CD8-positive, alpha-beta memory T cell (primary cell): Measurements from ENCODE around the gene PAGE4. TPM values are rescaled to one million over a fixed set of nuclear protein-coding genes. Genes with fewer than 3 reads are reported as not detected.

ENCODE experiments used
- CTCF ChIA-PET: fragments of 350-600 bp; sonication (Branson Sonifier 250); formaldehyde crosslinking; loops from one replicate; lab custom pipeline; 2021; ENCODE audit warnings: antibody characterized with exemption; lab: Charles Lee
- POLR2A ChIA-PET: fragments of 350-600 bp; sonication (Branson Sonifier 250); formaldehyde crosslinking; loops from one replicate; lab custom pipeline; 2021; ENCODE audit warnings: antibody characterized with exemption; lab: Charles Lee
- DNase-seq, 5 donors: peaks; one replicate each; pipeline versions ENCODE4 v3.0.0 to v3.0.0-alpha.2; 2020 to 2022; ENCODE audit warnings: mixed read lengths in 1 of 5
- H3K27ac ChIP-seq: one replicate; pipeline ENCODE4 v1.7.0; 2013; ENCODE audit warnings: low read depth, mild to moderate bottlenecking, low read length, moderate library complexity
- H3K27me3 ChIP-seq: 2 replicates; pipeline ENCODE4 v1.7.0; 2013; ENCODE audit warnings: low read length, mild to moderate bottlenecking; ENCODE audit not compliant: insufficient read depth, poor library complexity, severe bottlenecking
- H3K36me3 ChIP-seq: 2 replicates; pipeline ENCODE4 v1.7.0; 2013; ENCODE audit warnings: mild to moderate bottlenecking, low read length, moderate library complexity; ENCODE audit not compliant: insufficient read depth
- H3K4me1 ChIP-seq: 2 replicates; pipeline ENCODE4 v1.7.0; 2013; ENCODE audit warnings: mild to moderate bottlenecking, low read length, moderate library complexity; ENCODE audit not compliant: insufficient read depth
- H3K4me3 ChIP-seq: 2 replicates; pipeline ENCODE4 v1.7.0; 2013; ENCODE audit warnings: mild to moderate bottlenecking, low read length
- H3K9me3 ChIP-seq: 2 replicates; pipeline ENCODE4 v1.7.0; 2013; ENCODE audit warnings: mild to moderate bottlenecking, low read length
- H3K27ac Mint-ChIP-seq, 8 donors: one replicate each; pipeline ENCODE4 v1.8.0; 2020 to 2021; ENCODE audit warnings: mixed read lengths in 8 of 8, mild to moderate bottlenecking in 6 of 8, inconsistent platforms in 3 of 8, moderate library complexity in 3 of 8
- H3K27me3 Mint-ChIP-seq, 2 donors: one replicate each; pipeline ENCODE4 v1.8.0; 2020 to 2021; ENCODE audit warnings: mixed read lengths in 2 of 2, mild to moderate bottlenecking in 1 of 2, moderate library complexity in 1 of 2
- H3K36me3 Mint-ChIP-seq, 3 donors: one replicate each; pipeline ENCODE4 v1.8.0; 2020 to 2021; ENCODE audit warnings: mixed read lengths in 3 of 3, inconsistent platforms in 1 of 3, mild to moderate bottlenecking in 1 of 3
- H3K4me1 Mint-ChIP-seq, 3 donors: one replicate each; pipeline ENCODE4 v1.8.0; 2020 to 2021; ENCODE audit warnings: mixed read lengths in 3 of 3, inconsistent platforms in 1 of 3, mild to moderate bottlenecking in 1 of 3
- H3K4me3 Mint-ChIP-seq, 7 donors: one replicate each; pipeline ENCODE4 v1.8.0; 2020 to 2021; ENCODE audit warnings: mixed read lengths in 7 of 7, mild to moderate bottlenecking in 6 of 7, moderate library complexity in 4 of 7, inconsistent platforms in 2 of 7
- H3K9me3 Mint-ChIP-seq, 5 donors: one replicate each; pipeline ENCODE4 v1.8.0; 2020 to 2022; ENCODE audit warnings: mixed read lengths in 5 of 5, mild to moderate bottlenecking in 3 of 5, moderate library complexity in 2 of 5, inconsistent platforms in 1 of 5
- polyA plus RNA-seq: library from polyadenylated mRNA; unstranded; fragments of 300-500 nt; fragmentation: Illumina TruSeq; gene quantifications from one replicate; pipeline ENCODE4 v1.2.3, GENCODE V29; 2021
- total RNA-seq, 2 experiments: library from RNA; stranded (reverse); gene quantifications; one replicate each; pipeline ENCODE4 v1.2.3, GENCODE V29; 2021

PAGE4 gene
- total and polyA plus RNA-seq, 3 experiments from 2014 or later, result not detected

GRCh38 chrX:49877397-49878101, 48.4 kb downstream of the PAGE4 start:
- H3K4me3 ChIP-seq, result no peak overlapping the region
- H3K4me1 Mint-ChIP-seq, result peaks cover 15 to 33% (median 22%) of the 10 kb centered on the region in 3 donors
- H3K9me3 Mint-ChIP-seq, result no peaks in the 10 kb centered on the region
- H3K36me3 ChIP-seq, result no peaks in the 10 kb centered on the region
- no peak for DNase-seq
- no peaks in the 10 kb centered on the region for H3K9me3 ChIP-seq
- no peak overlapping the region for H3K27ac ChIP-seq
- H3K4me1 ChIP-seq, result peaks cover 18% of the 10 kb centered on the region
- ChIA-PET CTCF (interaction anchor here (1.4 to 2.8 kb wide), 2 partner anchors 44 to 45 kb away, joined by 4 to 12 read pairs; partner anchors contain the start of gene CLCN5), POLR2A (no interaction called here)
- peaks cover 0 to 3% (median 0%) of the 10 kb centered on the region in 3 donors for H3K36me3 Mint-ChIP-seq
- peak overlapping the region in 2 of 7 donors; percentile 50 to 69 for H3K4me3 Mint-ChIP-seq
- H3K27ac Mint-ChIP-seq, result peak overlapping the region in 7 of 8 donors; percentile 48 to 91 (median 74)
- peaks cover 0 to 4% of the 10 kb centered on the region in 2 donors for H3K27me3 Mint-ChIP-seq
- H3K27me3 ChIP-seq, result no peaks in the 10 kb centered on the region

GRCh38 chrX:49878128-49878833, 49.2 kb downstream of the PAGE4 start:
- Mint-ChIP-seq H3K4me1 (peaks cover 15 to 40% (median 22%) of the 10 kb centered on the region in 3 donors), H3K36me3 (peaks cover 0 to 3% (median 0%) of the 10 kb centered on the region in 3 donors), H3K27me3 (peaks cover 0 to 2% of the 10 kb centered on the region in 2 donors), H3K27ac (peak overlapping the region in 5 of 8 donors; percentile 17 to 91 (median 70)), H3K4me3 (peak overlapping the region in 6 of 7 donors; percentile 69 to 81 (median 80)), H3K9me3 (no peaks in the 10 kb centered on the region)
- ChIA-PET CTCF (interaction anchor here (1.0 to 2.8 kb wide), 5 partner anchors 11 to 685 kb away, joined by 3 to 12 read pairs (median 3); partner anchors contain the start of gene CLCN5), POLR2A (no interaction called here)
- Histone ChIP-seq H3K27ac (no peak overlapping the region), H3K4me1 (peaks cover 18% of the 10 kb centered on the region), H3K36me3 (no peaks in the 10 kb centered on the region), H3K4me3 (peak overlapping the region; percentile 51), H3K9me3 (no peaks in the 10 kb centered on the region), H3K27me3 (no peaks in the 10 kb centered on the region)
- DNase-seq, result no peak

GRCh38 chrX:49878834-49879655, 49.9 kb downstream of the PAGE4 start, which contains the start of gene USP27X:
USP27X (plus strand) TSS chrX:49879484; CDS start chrX:49880308, 824 bp downstream.
- H3K27ac ChIP-seq, result peak within 1 kb of the TSS; percentile 9
- Mint-ChIP-seq H3K36me3 (peaks cover 0 to 3% (median 0%) of the 10 kb centered on the region in 3 donors), H3K9me3 (no peaks in the 10 kb centered on the region), H3K27me3 (peaks cover 0 to 2% of the 10 kb centered on the region in 2 donors), H3K27ac (peak within 1 kb of the TSS; percentile 66 to 92 (median 72)), H3K4me1 (peaks cover 15 to 42% (median 22%) of the 10 kb centered on the region in 3 donors), H3K4me3 (peak within 1 kb of the TSS; percentile 77 to 90 (median 82))
- peak within 1 kb of the TSS; percentile 60 for H3K4me3 ChIP-seq
- no peaks in the 10 kb centered on the region for H3K36me3 ChIP-seq
- no peaks in the 10 kb centered on the region for H3K27me3 ChIP-seq
- CTCF ChIA-PET, result interaction anchor here (0.9 to 2.8 kb wide), 6 partner anchors 10 to 686 kb away, joined by 3 to 12 read pairs (median 3); partner anchors contain the start of gene CLCN5
- peaks cover 18% of the 10 kb centered on the region for H3K4me1 ChIP-seq
- peak; percentile 74 to 88 (median 76) for DNase-seq
- no peaks in the 10 kb centered on the region for H3K9me3 ChIP-seq
- POLR2A ChIA-PET, result interaction anchor here (1.0 kb wide), 1 partner anchor 44 kb away, joined by 3 read pairs; the partner anchor contains the start of gene CLCN5

- DNase-seq, result peak in 1 of 5 donors; percentile 18
- H3K27me3 Mint-ChIP-seq, result peaks cover 0 to 2% of the 10 kb centered on the region in 2 donors
- Histone ChIP-seq H3K36me3 (no peaks in the 10 kb centered on the region), H3K4me3 (peak overlapping the region; percentile 60), H3K9me3 (no peaks in the 10 kb centered on the region), H3K27me3 (no peaks in the 10 kb centered on the region), H3K27ac (peak overlapping the region; percentile 9), H3K4me1 (peaks cover 18% of the 10 kb centered on the region)
- H3K9me3 Mint-ChIP-seq, result no peaks in the 10 kb centered on the region
- ChIA-PET CTCF (interaction anchor here (0.9 to 2.8 kb wide), 5 partner anchors 9 to 687 kb away, joined by 3 to 12 read pairs (median 3); partner anchors contain the start of gene CLCN5), POLR2A (interaction anchor here (1.0 kb wide), 1 partner anchor 43 kb away, joined by 3 read pairs; the partner anchor contains the start of gene CLCN5)
- peak overlapping the region; percentile 77 to 90 (median 82) for H3K4me3 Mint-ChIP-seq
- peak overlapping the region; percentile 54 to 92 (median 68) for H3K27ac Mint-ChIP-seq
- H3K4me1 Mint-ChIP-seq, result peaks cover 19 to 48% (median 22%) of the 10 kb centered on the region in 3 donors
- H3K36me3 Mint-ChIP-seq, result peaks cover 0 to 3% (median 0%) of the 10 kb centered on the region in 3 donors
These were observed 50.7 kb downstream of the PAGE4 start for GRCh38 chrX:49879656-49880277.

- POLR2A ChIA-PET, result no interaction called here
- CTCF ChIA-PET, result no interaction called here
These were observed 51.6 kb downstream of the PAGE4 start for GRCh38 chrX:49880668-49881067.

More at GRCh38 chrX:49880668-49881067, 51.6 kb downstream of the PAGE4 start:
- no peaks in the 10 kb centered on the region for H3K9me3 ChIP-seq
- Mint-ChIP-seq H3K27ac (no peak overlapping the region), H3K27me3 (peaks cover 0 to 2% of the 10 kb centered on the region in 2 donors), H3K9me3 (no peaks in the 10 kb centered on the region), H3K4me1 (peaks cover 19 to 48% (median 22%) of the 10 kb centered on the region in 3 donors), H3K36me3 (peaks cover 0 to 3% (median 0%) of the 10 kb centered on the region in 3 donors), H3K4me3 (peak overlapping the region in 2 of 7 donors; percentile 9 to 34)
- H3K36me3 ChIP-seq, result no peaks in the 10 kb centered on the region
- peaks cover 18% of the 10 kb centered on the region for H3K4me1 ChIP-seq
- no peak for DNase-seq
- H3K4me3 ChIP-seq, result no peak overlapping the region
- no peaks in the 10 kb centered on the region for H3K27me3 ChIP-seq
- H3K27ac ChIP-seq, result no peak overlapping the region
